ENCODE measurements around the gene DOC2A. TPM values are rescaled to one million over a fixed set of nuclear protein-coding genes. Genes with fewer than 3 reads are reported as not detected.
"Not testable (repeated sequence)": the region's sequence is repeated elsewhere in the genome, so short reads cannot be mapped to it uniquely, and the experiment has no call there.

Gene DOC2A
- total and polyA plus RNA-seq, 10 of the 15 experiments (the other 5 are each of a cell fraction or from before 2014, with no cell fraction given): 0.06 to 0.17 (median 0.12) TPM; not detected in 6

- no peak for TF ChIP-seq CUX1 (IDR thresholded peaks at IDR 0.05; ENCODE audit: insufficient replicate concordance, low read depth, low read length)
These were observed 5.9 kb upstream of the DOC2A start (continued) for GRCh38 chr16:30016555-30017276.

- RAD21 ChIA-PET (ENCODE audit: unreplicated experiment): interaction anchor here (1.1 kb wide), 1 partner anchor 16 kb away, joined by 3 read pairs; no protein-coding TSS in a partner anchor
- in situ Hi-C loops (cut with MboI): loop anchor here (25.0 kb wide), 1 partner anchor 903 kb away; no protein-coding TSS in a partner anchor
- H3K27me3 ChIP-seq (replicated peaks in 1 of 2; ENCODE audit: control insufficient read depth in 2 of 2, insufficient read depth in 2 of 2, low read length in 1 of 2); H4K20me1 ChIP-seq (ENCODE audit: control insufficient read depth, insufficient read depth); H3K4me3 ChIP-seq; H3K9me3 ChIP-seq (replicated peaks; ENCODE audit: control insufficient read depth, insufficient read depth, low read length); H3K4me1 ChIP-seq (ENCODE audit: control insufficient read depth, insufficient read depth, low read length); H2AFZ ChIP-seq (ENCODE audit: control insufficient read depth, low read depth, low read length); H3K36me3 ChIP-seq (ENCODE audit: control insufficient read depth in 2 of 2, insufficient read depth in 2 of 2, low read length in 1 of 2); intact Hi-C loops (cut with micrococcal nuclease; ENCODE audit: unreplicated experiment); BruUV-seq (replicated peaks); FAIRE-seq; H3K27ac ChIP-seq (ENCODE audit: control insufficient read depth, insufficient read depth); H3K9ac ChIP-seq (ENCODE audit: control insufficient read depth, insufficient read depth, low read length); H3K79me2 ChIP-seq (ENCODE audit: control insufficient read depth, insufficient read depth, low read length); H3K4me2 ChIP-seq (ENCODE audit: control insufficient read depth, insufficient read depth); ATAC-seq; DNase-seq (ENCODE audit: low read depth, low spot score): not testable (repeated sequence)
- POLR2A ChIA-PET: interaction anchor here (0.8 kb wide), 1 partner anchor 246 kb away, joined by 4 read pairs; no protein-coding TSS in a partner anchor
- 68% methylated on average over 7 of the region's 7 CpGs for WGBS (ENCODE audit: insufficient coverage, insufficient replicate concordance, low lambda C conversion rate, missing lambda C conversion rate)
- CTCF ChIA-PET: interaction anchor here (0.8 kb wide), 1 partner anchor 194 kb away, joined by 4 read pairs; no protein-coding TSS in a partner anchor
- SMC1A ChIA-PET (ENCODE audit: uncharacterized antibody, unreplicated experiment): interaction anchor here (0.8 kb wide), 1 partner anchor 48 kb away, joined by 3 read pairs; no protein-coding TSS in a partner anchor
These were observed 4.6 kb upstream of the DOC2A start for GRCh38 chr16:30015450-30015849.

- 92% methylated on average over 14 of the region's 14 CpGs for WGBS (ENCODE audit: insufficient coverage, insufficient replicate concordance, low lambda C conversion rate, missing lambda C conversion rate)
- CTCF ChIA-PET: interaction anchor here (0.6 kb wide), 1 partner anchor 357 kb away, joined by 3 read pairs; no protein-coding TSS in a partner anchor
- H2AFZ ChIP-seq (ENCODE audit: control insufficient read depth, low read depth, low read length); H4K20me1 ChIP-seq (ENCODE audit: control insufficient read depth, insufficient read depth); H3K36me3 ChIP-seq (ENCODE audit: control insufficient read depth in 2 of 2, insufficient read depth in 2 of 2, low read length in 1 of 2); BruUV-seq (replicated peaks); H3K79me2 ChIP-seq (ENCODE audit: control insufficient read depth, insufficient read depth, low read length); H3K4me2 ChIP-seq (ENCODE audit: control insufficient read depth, insufficient read depth); DNase-seq (ENCODE audit: low read depth, low spot score); FAIRE-seq; H3K4me1 ChIP-seq (ENCODE audit: control insufficient read depth, insufficient read depth, low read length); H3K27ac ChIP-seq (ENCODE audit: control insufficient read depth, insufficient read depth); intact Hi-C loops (cut with micrococcal nuclease; ENCODE audit: unreplicated experiment); H3K9ac ChIP-seq (ENCODE audit: control insufficient read depth, insufficient read depth, low read length); H3K27me3 ChIP-seq (replicated peaks in 1 of 2; ENCODE audit: control insufficient read depth in 2 of 2, insufficient read depth in 2 of 2, low read length in 1 of 2); H3K4me3 ChIP-seq; RAD21 ChIA-PET (ENCODE audit: unreplicated experiment); H3K9me3 ChIP-seq (replicated peaks; ENCODE audit: control insufficient read depth, insufficient read depth, low read length); SMC1A ChIA-PET (ENCODE audit: uncharacterized antibody, unreplicated experiment); ATAC-seq: not testable (repeated sequence)
- in situ Hi-C loops (cut with MboI): loop anchor here (25.0 kb wide), 1 partner anchor 900 kb away; no protein-coding TSS in a partner anchor
- POLR2A ChIA-PET: interaction anchor here (0.6 to 0.7 kb wide), 3 partner anchors 86 to 170 kb away, joined by 5 to 9 read pairs (median 6); no protein-coding TSS in a partner anchor
These were observed 1.8 kb upstream of the DOC2A start for GRCh38 chr16:30012598-30012997.

All from GM12878 (cell line).